AG09319 (cell line): ENCODE data around the gene TFAM.

ENCODE experiments used
- DNase-seq: peaks from one replicate; pipeline ENCODE4 v3.0.0-alpha.2; 2010; ENCODE audit warnings: low read depth; ENCODE audit errors: extremely low read depth
- CTCF ChIP-seq: IDR thresholded peaks from 2 replicates; pipeline ENCODE4 v1.5.1; 2011; ENCODE audit warnings: low read depth, mild to moderate bottlenecking, inconsistent platforms, low read length, moderate library complexity

Gene TFAM

GRCh38 chr10:58393317-58393716 is 8.1 kb downstream of the TFAM start:
- no peak for DNase-seq
- peak; percentile 1 for TF ChIP-seq CTCF

- DNase-seq, result no peak
- TF ChIP-seq CTCF, result no peak
Observed at GRCh38 chr10:58394471-58394870, 9.3 kb downstream of the TFAM start.

GRCh38 chr10:58396057-58396456 is 10.8 kb downstream of the TFAM start:
- DNase-seq, result no peak
- no peak for TF ChIP-seq CTCF

GRCh38 chr10:58397830-58398229 is 12.6 kb downstream of the TFAM start:
- no peak for TF ChIP-seq CTCF
- no peak for DNase-seq

GRCh38 chr10:58399410-58399809 is 14.2 kb downstream of the TFAM start:
- DNase-seq, result no peak
- TF ChIP-seq CTCF, result no peak

GRCh38 chr10:58400609-58401008 is 15.4 kb downstream of the TFAM start:
- DNase-seq, result no peak
- no peak for TF ChIP-seq CTCF

GRCh38 chr10:58404001-58404400 is 18.8 kb downstream of the TFAM start:
- TF ChIP-seq CTCF, result no peak
- no peak for DNase-seq
